ENCODE data around the gene SYNGR3. TPM values are rescaled to one million over a fixed set of nuclear protein-coding genes. Genes with fewer than 3 reads are reported as not detected.
A peak's percentile ranks its signal among the peaks of the same experiment; 100 is the strongest.

The SYNGR3 gene
- total and polyA plus RNA-seq, 2 of the 13 experiments (the other 11 are each of a cell fraction or from before 2014, with no cell fraction given) = 0.97 to 5.7 TPM

DNA sequence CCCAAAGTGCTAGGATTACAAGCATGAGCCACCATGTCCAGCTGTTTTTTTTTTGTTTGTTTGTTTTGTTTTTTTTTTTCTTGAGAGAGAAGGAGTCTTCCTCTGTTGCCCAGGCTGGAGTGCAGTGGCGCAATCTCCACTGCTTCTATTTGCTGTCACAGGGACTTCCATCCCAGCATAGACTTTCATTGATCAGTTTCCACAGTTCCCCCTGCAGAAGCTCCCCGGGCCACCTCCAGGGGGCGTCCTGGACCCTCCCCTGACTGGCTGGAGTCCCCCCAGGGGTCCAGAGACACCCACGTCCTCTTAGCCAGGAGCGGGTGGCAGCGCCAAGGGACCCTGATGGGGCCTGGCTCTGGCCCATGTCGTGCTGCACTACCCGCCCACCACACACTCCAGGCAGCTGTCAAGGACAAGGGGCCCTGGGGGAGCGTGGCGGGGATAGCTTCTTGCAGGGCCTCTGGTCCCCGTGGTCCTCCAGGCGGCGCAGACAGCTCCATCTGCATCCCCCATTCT, 26.7 kb downstream of the SYNGR3 start (continued):
- TF ChIP-seq HNRNPLL (IDR thresholded peaks at IDR 0.05; ENCODE audit: low read depth, low read length, poor library complexity, severe bottlenecking) (peak; percentile 26), DNMT1 (CRISPR knock-in tag; IDR thresholded peaks at IDR 0.05) (no peak), GTF2F1 (IDR thresholded peaks at IDR 0.05; ENCODE audit: low read length) (no peak), ATAD3A (CRISPR knock-in tag; IDR thresholded peaks at IDR 0.05) (no peak), DMAP1 (CRISPR knock-in tag; IDR thresholded peaks at IDR 0.05) (no peak), EED (CRISPR knock-in tag; IDR thresholded peaks at IDR 0.05) (no peak), ZBTB7A (CRISPR knock-in tag; IDR thresholded peaks at IDR 0.05) (no peak), ETV5 (CRISPR knock-in tag; IDR thresholded peaks at IDR 0.05; ENCODE audit: borderline replicate concordance) (no peak), ZBTB7B (CRISPR knock-in tag; IDR thresholded peaks at IDR 0.05) (peak; percentile 71; the same call in 1 of the 2 replicates), TEAD3 (CRISPR knock-in tag; optimal IDR thresholded peaks at IDR 0.05; ENCODE audit: borderline replicate concordance) (no peak), ZNF143 (CRISPR knock-in tag; IDR thresholded peaks at IDR 0.05) (no peak), NONO (IDR thresholded peaks at IDR 0.05) (no peak), NONO (CRISPR knock-in tag; conservative IDR thresholded peaks at IDR 0.05) (0 out of 2 replicates have a peak, but pooled peaks have one; percentile 33), NFRKB (IDR thresholded peaks at IDR 0.05) (no peak)
- TF ChIP-seq, protein P1, sequence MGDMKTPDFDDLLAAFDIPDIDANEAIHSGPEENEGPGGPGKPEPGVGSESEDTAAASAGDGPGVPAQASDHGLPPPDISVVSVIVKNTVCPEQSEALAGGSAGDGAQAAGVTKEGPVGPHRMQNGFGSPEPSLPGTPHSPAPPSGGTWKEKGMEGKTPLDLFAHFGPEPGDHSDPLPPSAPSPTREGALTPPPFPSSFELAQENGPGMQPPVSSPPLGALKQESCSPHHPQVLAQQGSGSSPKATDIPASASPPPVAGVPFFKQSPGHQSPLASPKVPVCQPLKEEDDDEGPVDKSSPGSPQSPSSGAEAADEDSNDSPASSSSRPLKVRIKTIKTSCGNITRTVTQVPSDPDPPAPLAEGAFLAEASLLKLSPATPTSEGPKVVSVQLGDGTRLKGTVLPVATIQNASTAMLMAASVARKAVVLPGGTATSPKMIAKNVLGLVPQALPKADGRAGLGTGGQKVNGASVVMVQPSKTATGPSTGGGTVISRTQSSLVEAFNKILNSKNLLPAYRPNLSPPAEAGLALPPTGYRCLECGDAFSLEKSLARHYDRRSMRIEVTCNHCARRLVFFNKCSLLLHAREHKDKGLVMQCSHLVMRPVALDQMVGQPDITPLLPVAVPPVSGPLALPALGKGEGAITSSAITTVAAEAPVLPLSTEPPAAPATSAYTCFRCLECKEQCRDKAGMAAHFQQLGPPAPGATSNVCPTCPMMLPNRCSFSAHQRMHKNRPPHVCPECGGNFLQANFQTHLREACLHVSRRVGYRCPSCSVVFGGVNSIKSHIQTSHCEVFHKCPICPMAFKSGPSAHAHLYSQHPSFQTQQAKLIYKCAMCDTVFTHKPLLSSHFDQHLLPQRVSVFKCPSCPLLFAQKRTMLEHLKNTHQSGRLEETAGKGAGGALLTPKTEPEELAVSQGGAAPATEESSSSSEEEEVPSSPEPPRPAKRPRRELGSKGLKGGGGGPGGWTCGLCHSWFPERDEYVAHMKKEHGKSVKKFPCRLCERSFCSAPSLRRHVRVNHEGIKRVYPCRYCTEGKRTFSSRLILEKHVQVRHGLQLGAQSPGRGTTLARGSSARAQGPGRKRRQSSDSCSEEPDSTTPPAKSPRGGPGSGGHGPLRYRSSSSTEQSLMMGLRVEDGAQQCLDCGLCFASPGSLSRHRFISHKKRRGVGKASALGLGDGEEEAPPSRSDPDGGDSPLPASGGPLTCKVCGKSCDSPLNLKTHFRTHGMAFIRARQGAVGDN (CRISPR knock-in tag; IDR thresholded peaks at IDR 0.05) = peak; percentile 46
- TF ChIP-seq, protein P2, sequence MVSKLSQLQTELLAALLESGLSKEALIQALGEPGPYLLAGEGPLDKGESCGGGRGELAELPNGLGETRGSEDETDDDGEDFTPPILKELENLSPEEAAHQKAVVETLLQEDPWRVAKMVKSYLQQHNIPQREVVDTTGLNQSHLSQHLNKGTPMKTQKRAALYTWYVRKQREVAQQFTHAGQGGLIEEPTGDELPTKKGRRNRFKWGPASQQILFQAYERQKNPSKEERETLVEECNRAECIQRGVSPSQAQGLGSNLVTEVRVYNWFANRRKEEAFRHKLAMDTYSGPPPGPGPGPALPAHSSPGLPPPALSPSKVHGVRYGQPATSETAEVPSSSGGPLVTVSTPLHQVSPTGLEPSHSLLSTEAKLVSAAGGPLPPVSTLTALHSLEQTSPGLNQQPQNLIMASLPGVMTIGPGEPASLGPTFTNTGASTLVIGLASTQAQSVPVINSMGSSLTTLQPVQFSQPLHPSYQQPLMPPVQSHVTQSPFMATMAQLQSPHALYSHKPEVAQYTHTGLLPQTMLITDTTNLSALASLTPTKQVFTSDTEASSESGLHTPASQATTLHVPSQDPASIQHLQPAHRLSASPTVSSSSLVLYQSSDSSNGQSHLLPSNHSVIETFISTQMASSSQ (IDR thresholded peaks at IDR 0.05; ENCODE audit: low read depth) = no peak
- TF ChIP-seq, protein P2 (CRISPR knock-in tag; IDR thresholded peaks at IDR 0.05; ENCODE audit: borderline replicate concordance) = no peak
- TF ChIP-seq, protein P3, sequence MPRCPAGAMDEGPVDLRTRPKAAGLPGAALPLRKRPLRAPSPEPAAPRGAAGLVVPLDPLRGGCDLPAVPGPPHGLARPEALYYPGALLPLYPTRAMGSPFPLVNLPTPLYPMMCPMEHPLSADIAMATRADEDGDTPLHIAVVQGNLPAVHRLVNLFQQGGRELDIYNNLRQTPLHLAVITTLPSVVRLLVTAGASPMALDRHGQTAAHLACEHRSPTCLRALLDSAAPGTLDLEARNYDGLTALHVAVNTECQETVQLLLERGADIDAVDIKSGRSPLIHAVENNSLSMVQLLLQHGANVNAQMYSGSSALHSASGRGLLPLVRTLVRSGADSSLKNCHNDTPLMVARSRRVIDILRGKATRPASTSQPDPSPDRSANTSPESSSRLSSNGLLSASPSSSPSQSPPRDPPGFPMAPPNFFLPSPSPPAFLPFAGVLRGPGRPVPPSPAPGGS (CRISPR knock-in tag; IDR thresholded peaks at IDR 0.05) = no peak
- TF ChIP-seq, protein P4, sequence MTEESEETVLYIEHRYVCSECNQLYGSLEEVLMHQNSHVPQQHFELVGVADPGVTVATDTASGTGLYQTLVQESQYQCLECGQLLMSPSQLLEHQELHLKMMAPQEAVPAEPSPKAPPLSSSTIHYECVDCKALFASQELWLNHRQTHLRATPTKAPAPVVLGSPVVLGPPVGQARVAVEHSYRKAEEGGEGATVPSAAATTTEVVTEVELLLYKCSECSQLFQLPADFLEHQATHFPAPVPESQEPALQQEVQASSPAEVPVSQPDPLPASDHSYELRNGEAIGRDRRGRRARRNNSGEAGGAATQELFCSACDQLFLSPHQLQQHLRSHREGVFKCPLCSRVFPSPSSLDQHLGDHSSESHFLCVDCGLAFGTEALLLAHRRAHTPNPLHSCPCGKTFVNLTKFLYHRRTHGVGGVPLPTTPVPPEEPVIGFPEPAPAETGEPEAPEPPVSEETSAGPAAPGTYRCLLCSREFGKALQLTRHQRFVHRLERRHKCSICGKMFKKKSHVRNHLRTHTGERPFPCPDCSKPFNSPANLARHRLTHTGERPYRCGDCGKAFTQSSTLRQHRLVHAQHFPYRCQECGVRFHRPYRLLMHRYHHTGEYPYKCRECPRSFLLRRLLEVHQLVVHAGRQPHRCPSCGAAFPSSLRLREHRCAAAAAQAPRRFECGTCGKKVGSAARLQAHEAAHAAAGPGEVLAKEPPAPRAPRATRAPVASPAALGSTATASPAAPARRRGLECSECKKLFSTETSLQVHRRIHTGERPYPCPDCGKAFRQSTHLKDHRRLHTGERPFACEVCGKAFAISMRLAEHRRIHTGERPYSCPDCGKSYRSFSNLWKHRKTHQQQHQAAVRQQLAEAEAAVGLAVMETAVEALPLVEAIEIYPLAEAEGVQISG (CRISPR knock-in tag; IDR thresholded peaks at IDR 0.05) = peak; percentile 51; the same call in 1 of the 2 replicates

All from HepG2 (cell line).